HCT116 (cell line): ENCODE data around the gene RNPEP. TPM values are rescaled to one million over a fixed set of nuclear protein-coding genes. Genes with fewer than 3 reads are reported as not detected.

Source experiments
- ATAC-seq: fragments of 200-7000 bp; cut with Tn5 transposase; 2 replicates; pipeline ENCODE4 v1.9.1; 2020; ENCODE audit warnings: mild to moderate bottlenecking, moderate library complexity
- BruUV-seq: library from RNA; stranded (reverse); fragments of 400-500 nt; replicated peaks from 2 replicates; lab custom pipeline; 2021; lab: Mats Ljungman, UMichigan
- CTCF ChIA-PET: fragments of 300-600 bp; sonication (Branson Sonifier 250); formaldehyde crosslinking; loops from one replicate; lab custom pipeline; 2021; ENCODE audit warnings: antibody characterized with exemption; lab: Charles Lee
- POLR2A ChIA-PET: fragments of 300-600, 350-600 bp; sonication (Branson Sonifier 250); formaldehyde crosslinking; loops from one replicate; lab custom pipeline; 2021; ENCODE audit warnings: antibody characterized with exemption; lab: Charles Lee
- RAD21 ChIA-PET, 2 experiments: fragments of 300-600 bp; sonication (Branson Sonifier 250); formaldehyde crosslinking; loops; one replicate each; lab custom pipeline; 2023; ENCODE audit warnings: low total read pairs in 2 of 2; ENCODE audit not compliant: uncharacterized antibody in 2 of 2, unreplicated experiment in 2 of 2, low non-redundant PET in 1 of 2; lab: Charles Lee
- DNase-seq: peaks from one replicate; pipeline ENCODE4 v3.0.0-alpha.2; 2010; ENCODE audit warnings: low read depth, low spot score
- H2AFZ ChIP-seq: fragments of 200-600 bp; shearing (Covaris generic), sonication (generic); 2 replicates; pipeline ENCODE4 v1.6.1; 2017; ENCODE audit warnings: low read depth, mixed run types, mixed read lengths, antibody characterized with exemption, low read length; ENCODE audit not compliant: poor library complexity, severe bottlenecking
- H3K27ac ChIP-seq: 2 replicates; pipeline ENCODE4 v1.5.1; 2012; ENCODE audit warnings: low read depth, low read length
- H3K27me3 ChIP-seq: fragments of 200-600 bp; sonication (generic); 2 replicates; pipeline ENCODE4 v1.6.1; 2016; ENCODE audit warnings: mixed run types, low read length, mixed read lengths; ENCODE audit not compliant: insufficient read depth
- H3K36me3 ChIP-seq, 2 experiments: fragments of 200-500 bp in 1 of 2; fragments of 200-600 bp in 1 of 2; sonication (Bioruptor generic) in 1 of 2; sonication (generic) in 1 of 2; 2 replicates each; pipeline versions ENCODE4 v1.5.1 to v1.6.1; 2014 to 2016; ENCODE audit warnings: low read length in 2 of 2, inconsistent platforms in 1 of 2, mixed read lengths in 1 of 2, mixed run types in 1 of 2; ENCODE audit not compliant: insufficient read depth in 2 of 2, control insufficient read depth in 1 of 2
- H3K4me1 ChIP-seq, 2 experiments: fragments of 200-600 bp in 1 of 2; sonication (generic) in 1 of 2; 2 replicates each; pipeline versions ENCODE4 v1.5.1 to v1.6.1; 2012 to 2017; ENCODE audit warnings: low read length in 2 of 2, inconsistent platforms in 1 of 2, mild to moderate bottlenecking in 1 of 2, mixed read lengths in 1 of 2, mixed run types in 1 of 2, moderate library complexity in 1 of 2; ENCODE audit not compliant: insufficient read depth in 2 of 2, control insufficient read depth in 1 of 2
- H3K4me2 ChIP-seq: fragments of 200-600 bp; sonication (generic); 2 replicates; pipeline ENCODE4 v1.6.1; 2017; ENCODE audit warnings: mixed run types, low read length, mixed read lengths
- H3K4me3 ChIP-seq, 2 experiments: fragments of 200-600 bp in 1 of 2; sonication (generic) in 1 of 2; replicated peaks in 1 of 2; 2 replicates each; pipeline ENCODE4 v1.5.1; 2011 to 2016; ENCODE audit warnings: low read length in 2 of 2, control low read depth in 1 of 2, low read depth in 1 of 2, mild to moderate bottlenecking in 1 of 2, mixed read lengths in 1 of 2, mixed run types in 1 of 2
- H3K79me2 ChIP-seq: fragments of 200-600 bp; sonication (generic); 2 replicates; pipeline ENCODE4 v1.6.1; 2017; ENCODE audit warnings: mild to moderate bottlenecking, mixed run types, low read length, moderate library complexity, mixed read lengths; ENCODE audit not compliant: insufficient read depth
- H3K9ac ChIP-seq: fragments of 200-600 bp; sonication (generic); 2 replicates; pipeline ENCODE4 v1.6.1; 2016; ENCODE audit warnings: low read length, mixed read lengths
- H3K9me2 ChIP-seq: fragments of 200-600 bp; sonication (generic), shearing (Covaris generic); 2 replicates; pipeline ENCODE4 v1.6.1; 2017; ENCODE audit warnings: mixed run types, mild to moderate bottlenecking, moderate library complexity; ENCODE audit not compliant: insufficient read depth
- H3K9me3 ChIP-seq, 2 experiments: fragments of 200-500 bp in 1 of 2; fragments of 200-600 bp in 1 of 2; sonication (Bioruptor generic) in 1 of 2; sonication (generic) in 1 of 2; 2 replicates each; pipeline ENCODE4 v1.6.1; 2014 to 2017; ENCODE audit warnings: low read length in 2 of 2, mixed read lengths in 2 of 2, inconsistent platforms in 1 of 2, low read depth in 1 of 2, mild to moderate bottlenecking in 1 of 2, mixed run types in 1 of 2, moderate library complexity in 1 of 2; ENCODE audit not compliant: control insufficient read depth in 1 of 2, insufficient read depth in 1 of 2
- H4K20me1 ChIP-seq: fragments of 200-600 bp; sonication (generic), shearing (Covaris generic); 2 replicates; pipeline ENCODE4 v1.6.1; 2017; ENCODE audit warnings: mixed run types, mild to moderate bottlenecking, moderate library complexity; ENCODE audit not compliant: insufficient read depth
- EZH2phosphoT487 ChIP-seq: fragments of 200-600 bp; IDR thresholded peaks from 2 replicates; pipeline ENCODE4 v1.6.1; 2018; ENCODE audit warnings: antibody characterized with exemption, borderline replicate concordance
- TCF7L2 ChIP-seq: IDR thresholded peaks from 2 replicates; pipeline ENCODE4 v1.7.0; 2011; ENCODE audit warnings: borderline replicate concordance, inconsistent platforms; ENCODE audit not compliant: insufficient read depth, insufficient read length; ENCODE audit errors: extremely low read depth
- YY1 ChIP-seq: IDR thresholded peaks from 2 replicates; pipeline ENCODE4 v1.6.1; 2011; ENCODE audit warnings: low read length, low read depth, moderate library complexity, mild to moderate bottlenecking; ENCODE audit not compliant: insufficient replicate concordance; ENCODE audit errors: extremely low read depth
- ZBTB33 ChIP-seq: IDR thresholded peaks from 2 replicates; pipeline ENCODE4 v1.6.1; 2011; ENCODE audit warnings: mild to moderate bottlenecking, low read length, moderate library complexity; ENCODE audit not compliant: insufficient replicate concordance; ENCODE audit errors: extremely low read depth
- ZFX ChIP-seq: fragments of 450-650 bp; IDR thresholded peaks from 2 replicates; pipeline ENCODE4 v1.6.1; 2017
- intact Hi-C: fragments of 100-400 bp; cut with micrococcal nuclease; formaldehyde crosslinking; loops from 2 replicates; pipeline ENCODE4 v1.10.0; 2022
- total RNA-seq: library from RNA; stranded (reverse); gene quantifications from one replicate; pipeline ENCODE4 v1.2.1, GENCODE V29; 2021; ENCODE audit not compliant: unreplicated experiment

RNPEP gene
- total RNA-seq, 1 experiment from 2014 or later, result 85.9 TPM

GRCh38 chr1:201955009-201955728 is 27.3 kb upstream of the RNPEP start, which contains the start of gene TIMM17A (continued):
- TF ChIP-seq EZH2phosphoT487 (no peak), TCF7L2 (peak; percentile 71), YY1 (peak; percentile 95)
- TF ChIP-seq, all 23 proteins: peak for 12

DNA sequence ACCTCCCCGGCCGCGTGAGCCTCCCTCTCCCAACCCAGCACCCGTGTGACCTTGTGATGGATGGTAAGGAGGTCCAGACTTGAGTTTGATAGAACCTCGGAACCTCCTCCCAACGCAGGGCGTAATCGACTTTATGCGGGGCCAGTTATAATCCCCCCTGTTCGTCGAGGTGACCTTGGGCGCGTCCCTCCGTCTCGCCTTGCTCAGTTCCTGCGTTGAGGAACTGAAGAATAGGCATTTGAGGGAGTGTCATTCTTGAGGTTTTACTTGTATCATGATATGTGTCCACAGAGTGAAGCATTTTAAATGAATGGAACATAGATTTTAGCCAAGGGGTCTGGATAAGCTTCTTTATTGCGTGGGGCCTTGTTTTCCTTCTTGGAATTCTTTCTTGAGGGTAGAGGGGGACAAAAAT is 26.7 kb upstream of the RNPEP start:
- DNase-seq (no peak), ATAC-seq (peak; percentile 62)
- POLR2A ChIA-PET, result interaction anchor here (1.0 to 1.3 kb wide), 4 partner anchors 8 to 60 kb away, joined by 3 to 5 read pairs (median 3); no protein-coding TSS in a partner anchor
- Histone ChIP-seq H3K4me2 (peak overlapping the region; percentile 73), H3K9ac (peak overlapping the region; percentile 96), H3K4me1 (peaks cover 4 to 10% of the 10 kb centered on the region in 2 experiments; a peak in 1 of 4 replicates), H3K36me3 (peaks cover 15 to 23% of the 10 kb centered on the region in 2 experiments), H2AFZ (no peak overlapping the region), H3K79me2 (peaks cover 48% of the 10 kb centered on the region), H3K4me3 (peak overlapping the region; percentile 91 to 94), H4K20me1 (0 out of 2 replicates have a peak, but pooled peaks cover 3% of the 10 kb centered on the region), H3K9me2 (no peaks in the 10 kb centered on the region), H3K27ac (peak overlapping the region; percentile 79), H3K27me3 (no peaks in the 10 kb centered on the region), H3K9me3 (no peaks in the 10 kb centered on the region)
- TF ChIP-seq ZBTB33 (no peak), ZFX (peak; percentile 5; the same call in 1 of the 2 replicates)
- BruUV-seq, result TSS peak; percentile 66
- RAD21 ChIA-PET, result no interaction called here
- CTCF ChIA-PET, result interaction anchor here (1.1 to 2.3 kb wide), 2 partner anchors 17 to 60 kb away, joined by 4 to 13 read pairs; no protein-coding TSS in a partner anchor
- intact Hi-C loops, result loop anchor here (5.0 kb wide), 1 partner anchor 58 kb away; no protein-coding TSS in a partner anchor
